Left renal pelvis (tissue), 4 donors: Measurements from ENCODE around the gene JSRP1. TPM values are rescaled to one million over a fixed set of nuclear protein-coding genes. Genes with fewer than 3 reads are reported as not detected.

Experiments used
- polyA plus RNA-seq, 4 donors: library from polyadenylated mRNA; unstranded; fragments of 120-200 nt; gene quantifications; one replicate each; pipeline ENCODE4 v1.2.1, GENCODE V29; 2013; ENCODE audit not compliant: insufficient read length in 4 of 4

The JSRP1 gene
- polyA plus RNA-seq, 4 donors: 0.34 to 1.5 (median 0.47) TPM

Other genes starting within 250 kb of the JSRP1 start
- gene BTBD2, start 240.7 kb downstream of the JSRP1 start, polyA plus RNA-seq: 100 to 1,000 TPM in 1 of 4 donors, 10 to 100 TPM in 3; 90.4 to 129 (median 95.5) TPM
- gene MKNK2, start 205.2 kb downstream of the JSRP1 start, polyA plus RNA-seq: 10 to 100 TPM; 41.2 to 82.1 (median 62.1) TPM
- 10 to 100 TPM; 21.4 to 29.1 (median 25.2) TPM for gene MOB3A, start 160.1 kb downstream of the JSRP1 start, polyA plus RNA-seq
- 10 to 100 TPM in 1 of 4 donors, 1 to 10 TPM in 3; 5.9 to 11.0 (median 6.9) TPM for gene IZUMO4, start 159.5 kb downstream of the JSRP1 start, polyA plus RNA-seq
- 100 to 1,000 TPM in 2 of 4 donors, 10 to 100 TPM in 2; 80.3 to 113 (median 98.6) TPM for gene AP3D1, start 104.9 kb downstream of the JSRP1 start, polyA plus RNA-seq
- gene DOT1L, start 92.5 kb downstream of the JSRP1 start, polyA plus RNA-seq: 10 to 100 TPM; 18.2 to 38.0 (median 26.6) TPM
- 10 to 100 TPM; 53.6 to 86.5 (median 56.1) TPM for gene PLEKHJ1, start 20.1 kb downstream of the JSRP1 start, polyA plus RNA-seq
- gene SF3A2, start 19.6 kb downstream of the JSRP1 start, polyA plus RNA-seq: 10 to 100 TPM; 67.6 to 94.0 (median 72.6) TPM
- 1 to 10 TPM; 2.2 to 3.2 (median 2.8) TPM for gene AMH, start 7.1 kb downstream of the JSRP1 start, polyA plus RNA-seq
- gene PEAK3, start 25.8 kb upstream of the JSRP1 start, polyA plus RNA-seq: under 1 TPM in 3 of 4 donors, not detected in 1; 0.07 to 0.14 (median 0.11) TPM
- under 1 TPM in 2 of 4 donors, not detected in 2; 0.13 to 0.14 TPM for gene LINGO3, start 51.7 kb upstream of the JSRP1 start, polyA plus RNA-seq
- 100 to 1,000 TPM in 1 of 4 donors, 10 to 100 TPM in 3; 72.9 to 105 (median 80.2) TPM for gene LSM7, start 72.2 kb upstream of the JSRP1 start, polyA plus RNA-seq
- gene SPPL2B, start 72.3 kb upstream of the JSRP1 start, polyA plus RNA-seq: 100 to 1,000 TPM in 1 of 4 donors, 10 to 100 TPM in 3; 41.3 to 128 (median 56.7) TPM
- gene TMPRSS9, start 103.8 kb upstream of the JSRP1 start, polyA plus RNA-seq: under 1 TPM; 0.13 to 0.49 (median 0.31) TPM
- gene TIMM13, start 171.2 kb upstream of the JSRP1 start, polyA plus RNA-seq: 100 to 1,000 TPM in 1 of 4 donors, 10 to 100 TPM in 3; 58.0 to 108 (median 62.2) TPM
- 10 to 100 TPM; 57.6 to 73.3 (median 62.0) TPM for gene LMNB2, start 200.5 kb upstream of the JSRP1 start, polyA plus RNA-seq
- gene GADD45B, start 219.7 kb upstream of the JSRP1 start, polyA plus RNA-seq: 100 to 1,000 TPM in 1 of 4 donors, 10 to 100 TPM in 2, 1 to 10 TPM in 1; 9.2 to 144 (median 12.3) TPM